ENCODE data around the gene CST4. TPM values are rescaled to one million over a fixed set of nuclear protein-coding genes. Genes with fewer than 3 reads are reported as not detected.
"Not testable (repeated sequence)": the region's sequence is repeated elsewhere in the genome, so short reads cannot be mapped to it uniquely, and the experiment has no call there.

The CST4 gene
- total RNA-seq, 2 donors from 2014 or later, result not detected

- not testable (repeated sequence) for H3K36me3 Mint-ChIP-seq (ENCODE audit: low read depth); H3K4me3 Mint-ChIP-seq; ATAC-seq; H3K9me3 ChIP-seq (ENCODE audit: control insufficient read depth, low read length, poor library complexity, severe bottlenecking); H3K27ac Mint-ChIP-seq; H3K27me3 Mint-ChIP-seq; DNase-seq; H3K4me1 Mint-ChIP-seq
These were observed 24.8 kb downstream of the CST4 start for GRCh38 chr20:23664046-23664445.

- DNase-seq (no peak), ATAC-seq (no peak)
- Mint-ChIP-seq H3K4me3 (no peak overlapping the region), H3K27me3 (no peaks in the 10 kb centered on the region), H3K4me1 (no peaks in the 10 kb centered on the region), H3K27ac (no peak overlapping the region), H3K36me3 (ENCODE audit: low read depth) (no peaks in the 10 kb centered on the region)
- H3K9me3 ChIP-seq (ENCODE audit: control insufficient read depth, low read length, poor library complexity, severe bottlenecking), result no peaks in the 10 kb centered on the region
These were observed 25.7 kb downstream of the CST4 start for GRCh38 chr20:23663180-23663579.

GRCh38 chr20:23662276-23662870, 26.5 kb downstream of the CST4 start:
- no peaks in the 10 kb centered on the region for H3K4me1 Mint-ChIP-seq
- ATAC-seq (no peak), DNase-seq (no peak)
- H3K9me3 ChIP-seq (ENCODE audit: control insufficient read depth, low read length, poor library complexity, severe bottlenecking), result no peaks in the 10 kb centered on the region
- no peak overlapping the region for H3K4me3 Mint-ChIP-seq
- H3K27ac Mint-ChIP-seq, result no peak overlapping the region
- H3K36me3 Mint-ChIP-seq (ENCODE audit: low read depth), result no peaks in the 10 kb centered on the region
- H3K27me3 Mint-ChIP-seq, result no peaks in the 10 kb centered on the region

GRCh38 chr20:23661002-23661429, 27.8 kb downstream of the CST4 start:
- peaks cover 5% of the 10 kb centered on the region for H3K27me3 Mint-ChIP-seq
- no peaks in the 10 kb centered on the region for H3K4me1 Mint-ChIP-seq
- no peak overlapping the region for H3K27ac Mint-ChIP-seq
- peaks cover 2% of the 10 kb centered on the region for H3K36me3 Mint-ChIP-seq (ENCODE audit: low read depth)
- H3K4me3 Mint-ChIP-seq, result no peak overlapping the region
- DNase-seq, result no peak
- no peaks in the 10 kb centered on the region for H3K9me3 ChIP-seq (ENCODE audit: control insufficient read depth, low read length, poor library complexity, severe bottlenecking)
- ATAC-seq, result no peak

- Mint-ChIP-seq H3K27me3 (peaks cover 5% of the 10 kb centered on the region), H3K27ac (no peak overlapping the region), H3K4me1 (no peaks in the 10 kb centered on the region), H3K36me3 (ENCODE audit: low read depth) (peaks cover 2% of the 10 kb centered on the region), H3K4me3 (no peak overlapping the region)
- no peaks in the 10 kb centered on the region for H3K9me3 ChIP-seq (ENCODE audit: control insufficient read depth, low read length, poor library complexity, severe bottlenecking)
- no peak for DNase-seq
- no peak for ATAC-seq
These were observed 28.6 kb downstream of the CST4 start for GRCh38 chr20:23659989-23660837.

GRCh38 chr20:23659610-23659988, 29.2 kb downstream of the CST4 start:
- not testable (repeated sequence) for H3K4me3 Mint-ChIP-seq; H3K4me1 Mint-ChIP-seq; ATAC-seq; DNase-seq; H3K27ac Mint-ChIP-seq; H3K36me3 Mint-ChIP-seq (ENCODE audit: low read depth); H3K9me3 ChIP-seq (ENCODE audit: control insufficient read depth, low read length, poor library complexity, severe bottlenecking)
- H3K27me3 Mint-ChIP-seq, result peaks cover 12% of the 10 kb centered on the region

- ATAC-seq (no peak), DNase-seq (no peak)
- no peaks in the 10 kb centered on the region for H3K9me3 ChIP-seq (ENCODE audit: control insufficient read depth, low read length, poor library complexity, severe bottlenecking)
- Mint-ChIP-seq H3K4me1 (no peaks in the 10 kb centered on the region), H3K27ac (no peak overlapping the region), H3K36me3 (ENCODE audit: low read depth) (peaks cover 2% of the 10 kb centered on the region), H3K27me3 (peaks cover 17% of the 10 kb centered on the region), H3K4me3 (no peak overlapping the region)
These were observed 29.7 kb downstream of the CST4 start for GRCh38 chr20:23658989-23659609.

GRCh38 chr20:23658336-23658735, 30.5 kb downstream of the CST4 start:
- no peak for ATAC-seq
- no peaks in the 10 kb centered on the region for H3K9me3 ChIP-seq (ENCODE audit: control insufficient read depth, low read length, poor library complexity, severe bottlenecking)
- Mint-ChIP-seq H3K27me3 (peaks cover 23% of the 10 kb centered on the region), H3K4me1 (no peaks in the 10 kb centered on the region), H3K36me3 (ENCODE audit: low read depth) (peaks cover 2% of the 10 kb centered on the region), H3K4me3 (no peak overlapping the region), H3K27ac (no peak overlapping the region)
- no peak for DNase-seq

GRCh38 chr20:23657202-23657601, 31.6 kb downstream of the CST4 start:
- Mint-ChIP-seq H3K36me3 (ENCODE audit: low read depth) (peaks cover 2% of the 10 kb centered on the region), H3K4me3 (no peak overlapping the region), H3K4me1 (no peaks in the 10 kb centered on the region), H3K27ac (no peak overlapping the region), H3K27me3 (peaks cover 33% of the 10 kb centered on the region)
- DNase-seq (no peak), ATAC-seq (no peak)
- H3K9me3 ChIP-seq (ENCODE audit: control insufficient read depth, low read length, poor library complexity, severe bottlenecking), result no peaks in the 10 kb centered on the region

- Mint-ChIP-seq H3K27ac (no peak overlapping the region), H3K27me3 (peaks cover 33% of the 10 kb centered on the region), H3K4me1 (no peaks in the 10 kb centered on the region), H3K36me3 (ENCODE audit: low read depth) (peaks cover 2% of the 10 kb centered on the region), H3K4me3 (no peak overlapping the region)
- H3K9me3 ChIP-seq (ENCODE audit: control insufficient read depth, low read length, poor library complexity, severe bottlenecking), result no peaks in the 10 kb centered on the region
- DNase-seq (no peak), ATAC-seq (no peak)
These were observed 32.5 kb downstream of the CST4 start for GRCh38 chr20:23656372-23656771.

GRCh38 chr20:23655491-23656211, 33.2 kb downstream of the CST4 start:
- Mint-ChIP-seq H3K4me1 (no peaks in the 10 kb centered on the region), H3K4me3 (no peak overlapping the region), H3K36me3 (ENCODE audit: low read depth) (peaks cover 2% of the 10 kb centered on the region), H3K27me3 (peaks cover 33% of the 10 kb centered on the region), H3K27ac (no peak overlapping the region)
- H3K9me3 ChIP-seq (ENCODE audit: control insufficient read depth, low read length, poor library complexity, severe bottlenecking), result no peaks in the 10 kb centered on the region
- ATAC-seq (no peak), DNase-seq (no peak)

- Mint-ChIP-seq H3K36me3 (ENCODE audit: low read depth) (peaks cover 2% of the 10 kb centered on the region), H3K4me3 (no peak overlapping the region), H3K4me1 (no peaks in the 10 kb centered on the region), H3K27ac (no peak overlapping the region), H3K27me3 (peaks cover 33% of the 10 kb centered on the region)
- H3K9me3 ChIP-seq (ENCODE audit: control insufficient read depth, low read length, poor library complexity, severe bottlenecking), result no peaks in the 10 kb centered on the region
- no peak for ATAC-seq
- DNase-seq, result no peak
These were observed 34.1 kb downstream of the CST4 start for GRCh38 chr20:23654717-23655116.

GRCh38 chr20:23654000-23654399, 34.8 kb downstream of the CST4 start:
- peaks cover 2% of the 10 kb centered on the region for H3K36me3 Mint-ChIP-seq (ENCODE audit: low read depth)
- H3K9me3 ChIP-seq (ENCODE audit: control insufficient read depth, low read length, poor library complexity, severe bottlenecking), result no peaks in the 10 kb centered on the region
- no peak for DNase-seq
- no peak overlapping the region for H3K27ac Mint-ChIP-seq
- no peaks in the 10 kb centered on the region for H3K4me1 Mint-ChIP-seq
- no peak overlapping the region for H3K4me3 Mint-ChIP-seq
- no peak for ATAC-seq
- H3K27me3 Mint-ChIP-seq, result peaks cover 33% of the 10 kb centered on the region
